HG03280 (cell line): Measurements from ENCODE around the gene ADCY2.
A peak's percentile ranks its signal among the peaks of the same experiment; 100 is the strongest.

ENCODE experiments used
- ATAC-seq: cut with Tn5 transposase; IDR thresholded peaks from one replicate; pipeline ENCODE4 v1.9.1; 2021; ENCODE audit warnings: mild to moderate bottlenecking, moderate library complexity; ENCODE audit not compliant: unreplicated experiment

Gene ADCY2

DNA sequence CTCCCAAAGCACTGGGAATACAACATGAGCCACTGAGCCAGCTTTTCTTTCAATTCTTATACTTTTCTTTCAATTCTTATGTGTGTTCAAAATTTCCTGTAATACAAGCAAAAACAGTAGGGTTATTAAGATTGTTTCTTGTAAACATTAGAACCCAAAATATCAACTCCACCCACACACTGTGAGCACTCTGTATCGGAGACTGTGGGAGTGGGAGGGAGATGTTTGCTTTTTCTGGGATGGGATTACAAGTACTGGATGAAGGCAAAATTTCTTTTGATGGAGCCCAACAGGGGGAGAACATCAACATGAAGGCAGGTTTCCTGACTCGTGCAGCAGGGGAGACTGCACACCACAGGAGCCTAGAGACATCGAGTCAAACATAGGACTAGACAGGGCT, 459.7 kb downstream of the ADCY2 start:
- ATAC-seq, result no peak

DNA sequence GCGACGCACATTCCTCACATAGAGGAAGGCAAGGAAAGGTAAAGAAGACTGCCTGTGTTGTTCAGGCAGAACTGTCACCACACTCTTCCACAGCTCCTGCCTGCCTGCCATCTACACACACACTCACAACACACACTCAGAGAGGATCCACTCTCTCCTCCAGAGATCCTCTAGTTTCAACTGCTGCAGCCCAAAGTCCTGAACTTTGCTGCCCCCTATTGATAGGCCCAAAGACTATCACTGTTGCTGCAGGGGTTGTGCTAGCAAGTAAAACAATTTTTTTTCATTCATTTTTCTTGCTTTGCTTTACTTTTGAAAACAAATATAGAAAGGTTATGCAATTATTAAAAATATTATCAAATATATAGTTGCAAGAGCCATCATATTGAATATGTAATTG, 460.9 kb downstream of the ADCY2 start:
- no peak for ATAC-seq

GRCh38 chr5:7857361-7857760, 461.4 kb downstream of the ADCY2 start:
- no peak for ATAC-seq

GRCh38 chr5:7857926-7858632, 462.1 kb downstream of the ADCY2 start:
- no peak for ATAC-seq

DNA sequence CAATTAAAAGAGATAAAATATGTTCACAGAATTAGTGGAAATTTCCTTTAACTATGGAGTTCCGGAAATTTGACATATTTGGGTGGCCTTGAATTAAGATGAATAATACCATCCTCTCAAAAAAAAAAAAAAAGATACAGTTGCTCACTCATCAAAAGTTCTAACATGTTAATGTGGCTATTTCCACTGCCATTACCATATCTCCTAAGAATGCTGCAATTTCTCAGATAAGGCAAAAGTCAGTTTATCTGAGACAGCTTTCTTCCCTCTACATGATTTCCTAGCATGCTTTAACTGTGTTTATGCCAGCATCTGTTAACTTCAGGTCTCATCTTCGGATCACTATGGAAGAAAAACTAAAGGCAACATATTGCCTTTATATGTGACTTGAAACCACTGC, 470.3 kb downstream of the ADCY2 start:
- ATAC-seq, result no peak

GRCh38 chr5:7867260-7867659, 471.3 kb downstream of the ADCY2 start:
- no peak for ATAC-seq

DNA sequence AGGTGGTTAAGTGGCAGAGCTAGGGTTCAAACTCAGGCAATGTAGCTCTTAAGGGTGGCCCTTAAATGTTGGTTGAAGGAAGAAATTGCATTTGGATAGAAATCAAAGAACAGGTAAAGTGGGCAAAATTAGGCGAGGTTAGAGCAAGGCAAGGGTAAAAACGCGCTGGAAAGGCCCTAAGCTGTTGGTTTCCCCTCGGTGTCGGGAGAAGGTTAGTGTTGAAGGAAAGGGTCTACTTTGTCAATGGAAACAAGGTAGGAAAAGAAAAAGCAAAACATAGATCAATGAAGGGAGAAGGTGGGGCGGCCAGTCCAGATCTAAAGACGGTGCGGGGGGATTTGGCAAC, 472.5 kb downstream of the ADCY2 start:
- no peak for ATAC-seq

- ATAC-seq, result peak; percentile 96
These were observed 473.0 kb downstream of the ADCY2 start, which contains the start of the genes FASTKD3 and MTRR for GRCh38 chr5:7868773-7869473. FASTKD3 (minus strand) TSS chr5:7869031; CDS start chr5:7868083, 948 bp downstream. MTRR (plus strand) TSS chr5:7869148; CDS start chr5:7870795, 1,647 bp downstream.

GRCh38 chr5:7869474-7870136, 473.7 kb downstream of the ADCY2 start:
- peak; percentile 31 for ATAC-seq

DNA sequence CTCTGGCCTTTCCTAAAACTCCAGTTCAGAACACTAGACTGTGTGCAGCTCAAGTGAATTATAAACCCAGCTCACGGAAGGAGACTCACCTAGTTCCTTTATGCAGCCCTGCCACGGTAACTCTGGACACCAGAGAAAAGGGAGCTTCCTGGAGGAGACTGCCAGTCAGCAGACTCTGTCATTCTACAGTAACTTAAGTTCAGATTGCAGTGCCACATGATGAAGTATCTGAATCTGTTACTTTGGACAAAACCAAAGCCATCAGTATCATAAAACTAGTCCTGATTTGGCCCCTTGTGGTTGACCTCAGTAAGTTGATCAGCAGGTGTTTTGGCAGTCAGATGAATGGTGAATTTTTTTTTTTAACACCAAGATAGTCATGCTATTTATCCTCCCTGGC, 475.7 kb downstream of the ADCY2 start:
- ATAC-seq, result no peak

DNA sequence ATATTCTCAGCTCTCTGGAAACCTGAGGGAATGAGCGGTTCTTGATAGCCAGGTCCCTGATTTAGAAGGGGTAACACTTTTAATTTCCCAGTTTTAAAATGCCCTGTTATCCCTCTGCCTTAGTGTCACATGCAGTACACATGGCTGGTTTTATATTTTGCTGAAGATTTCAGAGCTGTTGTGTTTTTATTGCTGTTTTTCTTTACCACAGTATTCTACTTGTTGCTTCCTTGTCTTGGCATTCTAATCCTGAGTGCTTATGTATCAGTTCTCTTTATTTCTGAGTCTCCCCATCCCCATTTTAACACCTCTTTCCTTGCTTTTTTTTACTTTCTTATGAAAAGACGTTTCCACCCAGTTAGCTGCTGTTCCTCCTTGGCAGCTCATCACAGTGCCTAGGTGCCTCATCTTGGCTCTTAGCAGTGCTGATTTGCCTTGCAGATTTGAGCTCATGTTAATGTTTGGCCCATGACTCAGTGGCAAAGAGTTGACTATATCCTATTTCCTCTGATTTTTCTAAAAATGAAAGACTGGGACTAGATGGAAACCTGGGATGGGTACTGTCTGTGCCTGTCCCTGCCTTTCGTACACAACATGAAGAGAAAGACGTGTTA, 476.7 kb downstream of the ADCY2 start:
- no peak for ATAC-seq

DNA sequence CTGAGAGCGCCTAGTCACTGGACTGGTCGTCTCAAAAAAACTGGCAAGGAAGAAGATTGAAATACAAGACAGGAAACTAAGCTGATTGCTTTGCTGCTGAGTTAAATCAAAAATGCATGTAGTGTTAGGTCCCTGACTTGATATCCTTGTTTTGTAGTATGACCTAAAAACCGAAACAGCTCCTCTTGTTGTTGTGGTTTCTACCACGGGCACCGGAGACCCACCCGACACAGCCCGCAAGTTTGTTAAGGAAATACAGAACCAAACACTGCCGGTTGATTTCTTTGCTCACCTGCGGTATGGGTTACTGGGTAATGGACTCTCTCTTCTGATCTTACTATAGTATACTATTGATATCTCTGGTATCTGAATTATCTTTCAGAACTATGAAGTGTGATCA, 477.3 kb downstream of the ADCY2 start:
- ATAC-seq, result no peak

DNA sequence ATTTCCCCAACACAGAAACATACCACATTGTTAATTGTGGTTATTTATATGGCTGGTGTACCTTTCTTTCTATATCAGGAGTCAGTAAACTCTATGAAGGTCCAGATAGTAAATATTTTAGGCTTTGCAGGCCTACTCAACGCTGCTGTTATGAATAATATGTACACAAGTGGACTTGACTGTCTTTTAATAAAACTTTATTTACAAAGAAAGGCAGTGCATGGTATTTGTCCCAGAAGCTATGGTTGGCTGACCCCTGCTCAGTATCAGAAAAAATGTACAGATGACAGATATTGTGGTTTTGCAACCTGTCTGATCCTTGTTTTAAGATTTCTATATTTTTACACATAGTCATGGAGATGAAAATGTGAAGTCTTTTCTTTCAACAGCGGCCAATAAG, 478.7 kb downstream of the ADCY2 start:
- no peak for ATAC-seq

DNA sequence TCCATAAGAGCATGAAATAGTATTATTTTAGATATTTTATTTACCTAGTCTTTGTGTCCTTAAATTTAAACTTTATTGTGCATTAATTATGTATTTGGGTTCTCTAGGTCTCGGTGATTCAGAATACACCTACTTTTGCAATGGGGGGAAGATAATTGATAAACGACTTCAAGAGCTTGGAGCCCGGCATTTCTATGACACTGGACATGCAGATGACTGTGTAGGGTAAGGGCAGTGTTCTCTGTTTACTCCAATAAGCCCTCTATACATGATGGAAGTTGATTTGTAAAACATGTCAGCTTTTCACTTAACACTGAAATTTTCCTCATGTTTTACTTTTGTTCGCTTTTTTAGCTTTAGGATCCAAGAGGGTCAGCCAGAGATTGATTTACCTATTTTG, 479.2 kb downstream of the ADCY2 start:
- ATAC-seq, result no peak

DNA sequence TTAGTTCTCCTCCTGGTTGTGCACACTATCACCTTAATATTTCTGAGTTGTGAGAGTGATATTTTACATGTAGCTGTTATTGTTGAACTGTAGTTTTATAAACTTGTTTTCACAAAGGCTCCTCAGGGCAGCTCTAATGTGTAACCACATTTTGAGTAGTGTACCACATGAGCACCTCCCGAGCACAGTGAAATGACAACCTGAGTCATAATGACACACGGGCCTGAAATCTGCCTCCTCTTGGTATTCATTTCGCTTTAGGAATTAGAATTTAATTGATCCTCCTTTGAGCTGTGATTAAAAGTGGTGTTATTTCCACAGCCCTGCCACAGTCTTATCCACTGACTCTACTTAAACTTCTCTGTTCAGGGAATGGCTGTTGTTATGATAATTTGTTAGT, 480.9 kb downstream of the ADCY2 start:
- ATAC-seq, result peak; percentile 37

- ATAC-seq, result no peak
These were observed 481.9 kb downstream of the ADCY2 start for GRCh38 chr5:7877851-7878250.

DNA sequence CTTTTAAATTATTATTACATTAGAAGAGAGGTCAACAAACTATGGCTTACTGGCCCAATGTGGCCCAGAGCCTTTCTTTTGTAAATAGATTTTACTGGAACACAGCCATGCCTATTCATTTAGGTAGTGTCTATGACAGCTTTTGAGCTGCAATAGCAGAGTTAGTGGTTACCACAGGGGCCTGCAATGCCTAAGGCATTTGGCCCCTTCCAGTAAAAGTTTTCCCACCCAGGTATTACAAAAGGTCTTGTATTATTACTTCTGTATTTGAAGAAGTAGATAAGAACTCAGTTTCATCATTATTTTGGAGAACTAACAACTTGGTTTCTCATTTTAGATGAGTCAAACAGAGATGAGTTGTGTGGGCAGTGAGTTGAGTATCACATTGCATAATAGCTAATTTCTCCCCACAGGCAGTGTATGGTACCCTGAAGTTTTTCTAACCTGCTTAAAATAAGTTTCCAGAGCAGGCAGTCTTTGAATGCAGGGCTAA, 482.5 kb downstream of the ADCY2 start:
- ATAC-seq, result peak; percentile 96
